CD4-positive, alpha-beta memory T cell (primary cell): ENCODE results near the gene CRYGA. TPM values are rescaled to one million over a fixed set of nuclear protein-coding genes. Genes with fewer than 3 reads are reported as not detected.
"Not testable (repeated sequence)": the region's sequence is repeated elsewhere in the genome, so short reads cannot be mapped to it uniquely, and the experiment has no call there.

Source experiments
- CTCF ChIA-PET: fragments of 350-600 bp; sonication (Branson Sonifier 250); formaldehyde crosslinking; loops from one replicate; lab custom pipeline; 2021; ENCODE audit warnings: inconsistent platforms; ENCODE audit not compliant: partially characterized antibody; lab: Charles Lee
- POLR2A ChIA-PET: fragments of 350-600 bp; sonication (Branson Sonifier 250); formaldehyde crosslinking; loops from one replicate; lab custom pipeline; 2021; ENCODE audit not compliant: partially characterized antibody; lab: Charles Lee
- DNase-seq, 5 donors: peaks; one replicate each; pipeline versions ENCODE4 v3.0.0 to v3.0.0-alpha.2; 2020 to 2022; ENCODE audit warnings: mixed read lengths in 1 of 5
- H3K27ac ChIP-seq: one replicate; pipeline ENCODE4 v1.7.0; 2013; ENCODE audit warnings: low read depth, low read length
- H3K27me3 ChIP-seq: 2 replicates; pipeline ENCODE4 v1.7.0; 2013; ENCODE audit warnings: mild to moderate bottlenecking, low read length, moderate library complexity; ENCODE audit not compliant: insufficient read depth
- H3K36me3 ChIP-seq: 2 replicates; pipeline ENCODE4 v1.7.0; 2013; ENCODE audit warnings: mild to moderate bottlenecking, low read length, moderate library complexity; ENCODE audit not compliant: insufficient read depth
- H3K4me1 ChIP-seq: 2 replicates; pipeline ENCODE4 v1.7.0; 2013; ENCODE audit warnings: mild to moderate bottlenecking, low read length, moderate library complexity; ENCODE audit not compliant: insufficient read depth
- H3K4me3 ChIP-seq, 2 donors: one replicate each; pipeline ENCODE4 v1.7.0; 2013; ENCODE audit warnings: low read length in 2 of 2, mild to moderate bottlenecking in 1 of 2
- H3K9me3 ChIP-seq, 2 donors: one replicate each; pipeline ENCODE4 v1.7.0; 2013; ENCODE audit warnings: low read length in 2 of 2, control low read depth in 1 of 2; ENCODE audit not compliant: control insufficient read depth in 1 of 2
- H3K27ac Mint-ChIP-seq, 7 donors: one replicate each; pipeline ENCODE4 v1.8.0; 2020 to 2021; ENCODE audit warnings: mixed read lengths in 7 of 7, mild to moderate bottlenecking in 6 of 7, inconsistent platforms in 3 of 7, moderate library complexity in 3 of 7
- H3K27me3 Mint-ChIP-seq, 2 donors: one replicate each; pipeline ENCODE4 v1.8.0; 2020 to 2021; ENCODE audit warnings: mixed read lengths in 2 of 2
- H3K36me3 Mint-ChIP-seq, 2 donors: one replicate each; pipeline ENCODE4 v1.8.0; 2020 to 2021; ENCODE audit warnings: mixed read lengths in 2 of 2, inconsistent platforms in 1 of 2, mild to moderate bottlenecking in 1 of 2
- H3K4me1 Mint-ChIP-seq, 4 donors: one replicate each; pipeline ENCODE4 v1.8.0; 2020 to 2021; ENCODE audit warnings: mixed read lengths in 4 of 4, mild to moderate bottlenecking in 1 of 4
- H3K4me3 Mint-ChIP-seq, 8 donors: one replicate each; pipeline ENCODE4 v1.8.0; 2020 to 2021; ENCODE audit warnings: mixed read lengths in 8 of 8, mild to moderate bottlenecking in 7 of 8, moderate library complexity in 6 of 8, inconsistent platforms in 3 of 8
- H3K9me3 Mint-ChIP-seq, 8 donors: one replicate each; pipeline ENCODE4 v1.8.0; 2020 to 2021; ENCODE audit warnings: mixed read lengths in 8 of 8, mild to moderate bottlenecking in 5 of 8, inconsistent platforms in 3 of 8, moderate library complexity in 1 of 8
- intact Hi-C: fragments of 100-400 bp; cut with micrococcal nuclease; formaldehyde crosslinking; loops from one replicate; pipeline ENCODE4 v1.15.1; 2023
- polyA plus RNA-seq, 2 donors: library from polyadenylated mRNA; unstranded; fragments of 300-500 nt; fragmentation: Illumina TruSeq; gene quantifications; one replicate each; pipeline ENCODE4 v1.2.3, GENCODE V29; 2021
- total RNA-seq, 2 experiments: library from RNA; stranded (reverse); gene quantifications; one replicate each; pipeline ENCODE4 v1.2.3, GENCODE V29; 2021

The CRYGA gene
- total and polyA plus RNA-seq, 4 experiments from 2014 or later = not detected

DNA sequence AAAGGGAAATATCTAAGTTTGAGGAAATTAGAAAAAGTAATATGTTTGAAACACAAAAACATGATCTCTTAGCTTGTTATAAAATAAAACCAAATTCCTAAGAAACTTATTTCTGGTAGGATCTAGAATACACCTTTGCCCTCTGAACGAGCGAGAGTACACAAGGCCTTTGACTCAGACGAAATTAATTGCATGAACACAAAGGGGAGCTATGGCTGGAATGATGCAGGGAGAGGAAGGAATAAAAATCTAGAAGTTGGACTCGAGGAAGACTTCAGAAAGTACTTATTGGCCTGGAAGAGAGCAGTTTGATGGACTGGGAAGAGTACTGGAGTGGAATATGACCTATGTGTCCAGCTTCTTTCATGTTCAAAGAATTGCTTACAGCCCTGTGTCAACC is 38.1 kb downstream of the CRYGA start:
- Mint-ChIP-seq H3K4me1 (peaks cover 6 to 16% (median 8%) of the 10 kb centered on the region in 4 donors), H3K27me3 (peaks cover 25 to 30% of the 10 kb centered on the region in 2 donors), H3K36me3 (no peaks in the 10 kb centered on the region), H3K4me3 (no peak overlapping the region), H3K27ac (no peak overlapping the region), H3K9me3 (peaks cover 0 to 4% (median 0%) of the 10 kb centered on the region in 8 donors)
- no peaks in the 10 kb centered on the region for H3K4me1 ChIP-seq
- H3K27me3 ChIP-seq = peaks cover 5% of the 10 kb centered on the region
- H3K27ac ChIP-seq = no peak overlapping the region
- intact Hi-C loops = no loop called here
- no peaks in the 10 kb centered on the region for H3K36me3 ChIP-seq
- no peak for DNase-seq
- POLR2A ChIA-PET = no interaction called here
- CTCF ChIA-PET = no interaction called here
- H3K4me3 ChIP-seq = no peak overlapping the region
- H3K9me3 ChIP-seq = no peaks in the 10 kb centered on the region

DNA sequence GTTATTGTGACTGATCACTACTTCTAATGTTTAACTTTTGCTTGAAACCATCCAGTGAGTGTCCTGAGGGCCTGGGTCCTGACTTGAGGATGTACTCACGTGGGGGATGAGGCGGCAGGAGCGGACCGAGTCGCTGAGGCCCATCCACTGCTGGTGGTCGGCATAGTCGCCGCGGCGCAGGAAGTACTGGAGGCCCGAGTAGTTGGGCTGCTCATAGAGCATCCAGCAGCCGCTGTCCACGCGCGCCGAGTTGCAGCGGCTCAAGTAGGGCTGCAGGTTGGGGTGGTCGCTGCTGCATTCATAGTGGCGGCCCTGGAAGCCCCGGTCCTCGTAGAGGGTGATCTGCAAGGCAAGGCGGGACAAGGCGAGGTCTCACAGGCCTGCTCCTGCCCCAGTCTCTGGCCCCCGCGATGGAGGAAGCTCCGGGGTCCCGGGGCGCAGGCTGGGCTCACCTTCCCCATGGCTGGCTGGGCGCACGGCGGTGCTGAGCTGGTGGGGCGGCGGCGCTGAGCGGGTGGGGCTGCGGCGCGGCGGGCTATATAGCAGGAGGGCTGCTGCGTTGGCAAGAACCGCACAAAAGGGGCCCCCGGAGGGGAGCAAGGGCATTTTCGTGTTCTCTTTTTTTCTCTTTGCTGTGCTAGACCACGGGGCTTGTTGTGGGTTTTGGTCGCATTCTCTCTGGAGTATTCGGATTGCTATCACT is 39.2 kb downstream of the CRYGA start, which contains the start of gene CRYGD:
Gene CRYGD (minus strand): TSS at position 512 of the 703 bp plus-strand sequence. CDS start 51 bp downstream, at position 461.
- DNase-seq = not testable (repeated sequence)

DNA sequence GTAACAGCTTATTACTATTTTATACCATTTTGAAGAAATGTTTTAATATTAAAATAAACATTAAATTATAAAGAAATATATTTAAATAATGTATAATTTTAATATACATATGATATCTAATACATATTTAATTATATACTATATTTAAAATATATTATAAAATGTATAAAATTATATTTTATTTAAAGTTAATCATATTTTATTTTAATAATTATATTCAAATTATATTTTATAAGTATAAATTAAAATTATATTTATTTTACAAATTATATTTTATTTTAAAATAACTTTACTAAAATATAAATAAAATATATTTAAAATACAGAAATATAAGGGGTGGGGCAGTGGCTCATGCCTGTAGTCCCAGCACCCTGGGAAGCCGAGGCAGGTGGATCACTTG is 41.1 kb downstream of the CRYGA start:
- no peaks in the 10 kb centered on the region for H3K4me1 ChIP-seq
- POLR2A ChIA-PET = no interaction called here
- no peak overlapping the region for H3K27ac ChIP-seq
- intact Hi-C loops = no loop called here
- peaks cover 0 to 2% (median 0%) of the 10 kb centered on the region in 8 donors for H3K9me3 Mint-ChIP-seq
- H3K36me3 Mint-ChIP-seq = no peaks in the 10 kb centered on the region
- DNase-seq = no peak
- no peak overlapping the region for H3K4me3 Mint-ChIP-seq
- H3K4me1 Mint-ChIP-seq = peaks cover 6 to 16% (median 8%) of the 10 kb centered on the region in 4 donors
- H3K36me3 ChIP-seq = no peaks in the 10 kb centered on the region
- H3K9me3 ChIP-seq = no peaks in the 10 kb centered on the region
- peaks cover 5% of the 10 kb centered on the region for H3K27me3 ChIP-seq
- no peak overlapping the region for H3K27ac Mint-ChIP-seq
- H3K27me3 Mint-ChIP-seq = peaks cover 20 to 27% of the 10 kb centered on the region in 2 donors
- CTCF ChIA-PET = no interaction called here
- no peak overlapping the region for H3K4me3 ChIP-seq

More for the DNA sequence above, 39.2 kb downstream of the CRYGA start, which contains the start of gene CRYGD:
- POLR2A ChIA-PET, H3K9me3 Mint-ChIP-seq, intact Hi-C loops, H3K36me3 Mint-ChIP-seq, H3K27me3 ChIP-seq, H3K36me3 ChIP-seq, H3K4me3 ChIP-seq, CTCF ChIA-PET, H3K27ac ChIP-seq, H3K4me1 ChIP-seq, H3K27ac Mint-ChIP-seq, H3K9me3 ChIP-seq: not testable (repeated sequence)
- peaks cover 6 to 16% (median 8%) of the 10 kb centered on the region in 4 donors for H3K4me1 Mint-ChIP-seq
- peak within 1 kb of the TSS in 5 of 8 donors; percentile 35 to 74 (median 53) for H3K4me3 Mint-ChIP-seq
- peaks cover 28 to 29% of the 10 kb centered on the region in 2 donors for H3K27me3 Mint-ChIP-seq

DNA sequence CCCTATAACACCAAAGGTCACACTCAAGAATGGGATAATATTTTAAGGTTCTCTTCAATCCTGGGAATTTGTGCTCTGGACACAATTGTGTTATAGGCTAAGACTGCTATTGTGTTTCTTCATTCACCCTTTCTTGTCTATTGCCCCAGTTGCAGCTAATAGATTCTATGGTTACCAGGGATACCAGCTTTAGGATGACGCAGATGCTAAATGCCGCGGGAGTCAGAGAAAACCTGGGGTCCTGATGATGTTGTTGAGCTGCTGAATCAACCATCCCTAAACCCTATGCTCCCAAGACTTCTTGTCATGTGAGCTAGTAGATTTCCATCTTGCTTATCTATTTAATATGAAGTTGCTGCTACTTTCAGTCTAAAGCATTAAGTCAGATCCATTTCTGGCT is 44.5 kb downstream of the CRYGA start:
- H3K36me3 ChIP-seq = no peaks in the 10 kb centered on the region
- peaks cover 4% of the 10 kb centered on the region for H3K27me3 ChIP-seq
- CTCF ChIA-PET = no interaction called here
- Mint-ChIP-seq H3K27me3 (peaks cover 6 to 10% of the 10 kb centered on the region in 2 donors), H3K27ac (no peak overlapping the region), H3K36me3 (no peaks in the 10 kb centered on the region), H3K4me1 (peaks cover 1 to 4% (median 3%) of the 10 kb centered on the region in 4 donors), H3K4me3 (no peak overlapping the region), H3K9me3 (no peaks in the 10 kb centered on the region)
- no peaks in the 10 kb centered on the region for H3K9me3 ChIP-seq
- H3K4me3 ChIP-seq = no peak overlapping the region
- POLR2A ChIA-PET = no interaction called here
- H3K4me1 ChIP-seq = no peaks in the 10 kb centered on the region
- H3K27ac ChIP-seq = no peak overlapping the region
- intact Hi-C loops = no loop called here
- DNase-seq = no peak

DNA sequence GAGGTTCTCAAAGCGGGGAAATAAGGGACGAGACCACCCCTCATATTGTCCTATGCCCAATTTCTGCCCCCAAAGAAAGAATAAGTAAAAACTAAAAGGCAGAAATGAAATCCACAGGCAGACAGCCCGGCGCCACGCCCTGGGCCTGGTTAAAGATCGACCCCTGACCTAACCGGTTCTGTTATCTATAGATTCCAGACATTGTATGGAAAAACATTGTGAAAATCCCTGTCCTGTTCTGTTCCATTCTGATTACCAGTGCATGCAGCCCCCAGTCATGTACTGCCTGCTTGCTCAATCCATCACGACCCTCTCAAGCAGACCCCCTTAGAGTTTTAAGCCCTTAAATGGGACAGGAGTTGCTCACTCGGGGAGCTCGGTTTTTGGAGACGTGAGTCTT is 46.0 kb downstream of the CRYGA start:
- POLR2A ChIA-PET, CTCF ChIA-PET: not testable (repeated sequence)

DNA sequence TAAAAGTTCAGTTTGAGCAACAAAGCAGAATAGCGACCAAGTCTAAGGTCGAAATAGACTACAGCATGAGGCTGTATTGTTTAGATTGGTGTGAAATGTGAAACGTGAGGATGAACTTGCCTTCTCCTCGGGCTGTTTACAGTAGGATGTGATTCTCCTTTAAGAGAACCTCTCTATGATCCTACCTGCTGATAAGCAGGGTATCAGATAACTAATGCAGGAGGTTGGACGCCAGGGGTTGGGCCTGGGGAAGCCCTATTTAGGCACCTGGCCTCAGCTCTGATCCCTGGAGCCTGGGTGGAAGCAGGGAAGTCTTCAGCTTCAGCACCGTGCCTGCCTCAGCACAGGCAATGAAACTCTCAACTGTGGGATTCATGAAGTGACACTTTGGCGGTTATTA is 50.4 kb downstream of the CRYGA start:
- intact Hi-C loops = no loop called here

More for the DNA sequence above, 46.0 kb downstream of the CRYGA start:
- H3K9me3 ChIP-seq, H3K4me1 ChIP-seq, H3K27ac ChIP-seq, DNase-seq, H3K27me3 ChIP-seq, H3K27ac Mint-ChIP-seq, H3K4me3 ChIP-seq, intact Hi-C loops, H3K4me3 Mint-ChIP-seq, H3K36me3 ChIP-seq, H3K4me1 Mint-ChIP-seq, H3K36me3 Mint-ChIP-seq, H3K27me3 Mint-ChIP-seq, H3K9me3 Mint-ChIP-seq: not testable (repeated sequence)

DNA sequence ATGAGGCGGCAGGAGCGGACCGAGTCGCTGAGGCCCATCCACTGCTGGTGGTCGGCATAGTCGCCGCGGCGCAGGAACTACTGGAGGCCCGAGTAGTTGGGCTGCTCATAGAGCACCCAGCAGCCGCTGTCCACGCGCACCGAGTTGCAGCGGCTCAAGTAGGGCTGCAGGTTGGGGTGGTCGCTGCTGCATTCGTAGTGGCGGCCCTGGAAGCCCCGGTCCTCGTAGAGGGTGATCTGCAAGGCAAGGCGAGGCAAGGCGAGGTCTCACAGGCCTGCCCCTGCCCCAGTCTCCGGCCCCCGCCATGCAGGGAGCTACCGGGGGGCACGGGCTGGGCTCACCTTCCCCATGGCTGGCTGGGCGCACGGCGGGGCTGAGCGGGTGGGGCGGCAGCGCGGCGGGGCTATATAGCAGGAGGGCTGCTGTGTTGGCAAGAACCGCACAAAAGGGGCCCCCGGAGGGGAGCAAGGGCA is 51.1 kb downstream of the CRYGA start:
- H3K27me3 ChIP-seq, H3K4me3 ChIP-seq, H3K4me3 Mint-ChIP-seq, H3K4me1 ChIP-seq, H3K27ac Mint-ChIP-seq, H3K9me3 ChIP-seq, H3K36me3 ChIP-seq, H3K27me3 Mint-ChIP-seq, POLR2A ChIA-PET, H3K27ac ChIP-seq, intact Hi-C loops, CTCF ChIA-PET, H3K4me1 Mint-ChIP-seq, H3K36me3 Mint-ChIP-seq, H3K9me3 Mint-ChIP-seq, DNase-seq: not testable (repeated sequence)

More for the DNA sequence above, 50.4 kb downstream of the CRYGA start:
- POLR2A ChIA-PET = no interaction called here
- Mint-ChIP-seq H3K4me3 (no peak overlapping the region), H3K27me3 (peaks cover 2 to 7% of the 10 kb centered on the region in 2 donors), H3K4me1 (peaks cover 0 to 4% (median 0%) of the 10 kb centered on the region in 4 donors), H3K27ac (no peak overlapping the region), H3K9me3 (peaks cover 0 to 2% (median 0%) of the 10 kb centered on the region in 8 donors), H3K36me3 (no peaks in the 10 kb centered on the region)
- H3K9me3 ChIP-seq = no peaks in the 10 kb centered on the region
- no peak overlapping the region for H3K27ac ChIP-seq
- H3K4me3 ChIP-seq = no peak overlapping the region
- H3K36me3 ChIP-seq = no peaks in the 10 kb centered on the region
- no peak for DNase-seq
- CTCF ChIA-PET = no interaction called here
- H3K4me1 ChIP-seq = no peaks in the 10 kb centered on the region
- no peaks in the 10 kb centered on the region for H3K27me3 ChIP-seq
